Measurements from ENCODE around the gene EMP2.
"Not testable (repeated sequence)": the region's sequence is repeated elsewhere in the genome, so short reads cannot be mapped to it uniquely, and the experiment has no call there.

EMP2 gene, protein sequence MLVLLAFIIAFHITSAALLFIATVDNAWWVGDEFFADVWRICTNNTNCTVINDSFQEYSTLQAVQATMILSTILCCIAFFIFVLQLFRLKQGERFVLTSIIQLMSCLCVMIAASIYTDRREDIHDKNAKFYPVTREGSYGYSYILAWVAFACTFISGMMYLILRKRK

DNA sequence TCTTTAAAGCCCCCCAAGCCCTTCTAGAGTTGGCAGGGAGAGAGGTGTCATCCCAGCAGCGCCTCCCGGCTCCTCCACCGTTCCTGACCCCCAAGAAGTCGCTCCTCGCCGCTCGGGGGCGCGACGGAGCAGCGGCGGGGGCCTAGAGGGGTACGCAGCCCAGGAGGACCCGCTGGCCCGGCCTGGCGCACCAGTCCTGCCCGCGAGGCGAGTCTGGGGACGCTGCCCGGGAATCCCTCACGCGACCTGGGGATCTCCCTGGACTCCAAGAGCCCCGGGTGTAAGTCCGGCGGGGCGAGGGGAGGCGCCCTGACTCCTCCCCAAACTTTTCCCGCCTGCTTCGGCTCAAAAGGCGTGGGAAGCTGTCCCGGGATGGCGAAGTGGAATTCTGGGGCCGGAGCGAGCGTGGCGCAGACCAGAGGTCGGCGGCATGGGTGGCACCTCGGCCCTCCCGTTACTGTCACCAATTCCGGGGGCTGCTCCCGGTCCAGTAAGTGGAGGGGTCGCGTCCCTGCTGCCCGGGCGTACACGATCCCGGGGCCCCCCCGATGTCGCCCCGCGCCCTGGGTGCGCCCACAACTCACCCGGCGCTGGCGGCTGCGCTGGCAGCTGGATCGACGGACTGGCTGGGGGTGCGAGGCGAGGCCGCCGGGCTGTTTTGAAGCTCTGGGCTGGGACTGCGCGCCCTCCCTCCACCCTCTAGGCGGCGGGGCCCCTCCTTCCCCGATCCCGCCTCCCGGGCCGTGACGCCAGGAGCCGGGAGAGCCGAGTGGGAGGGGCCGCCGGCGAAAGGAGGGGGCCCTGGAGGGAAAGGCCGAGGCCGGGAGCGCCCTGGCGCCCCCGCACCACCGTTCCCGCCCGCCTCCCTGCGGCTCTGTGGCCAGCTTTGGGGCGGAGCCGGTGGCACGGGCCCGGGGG, at the start of gene EMP2:
Gene EMP2, minus strand, starts transcription at position 634 of the 918 bp plus-strand sequence. CDS start 32,981 bp downstream, outside the sequence.
- Histone ChIP-seq H3K9ac (ENCODE audit: low read depth, low read length) (peak within 1 kb of the TSS; percentile 54), H3K27ac (ENCODE audit: low read depth, low read length) (peak within 1 kb of the TSS; percentile 61), H3K36me3 (ENCODE audit: control insufficient read depth, insufficient read depth, low read length) (no peaks in the 10 kb centered on the region), H3K4me1 (ENCODE audit: control insufficient read depth, insufficient read depth, low read length) (peaks cover 31% of the 10 kb centered on the region), H3K4me3 (ENCODE audit: low read depth, low read length) (peak within 1 kb of the TSS; percentile 68), H3K9me3 (ENCODE audit: control insufficient read depth, insufficient read depth, low read length) (no peaks in the 10 kb centered on the region), H3K27me3 (ENCODE audit: control insufficient read depth, insufficient read depth, low read length) (peaks cover 6% of the 10 kb centered on the region)

DNA sequence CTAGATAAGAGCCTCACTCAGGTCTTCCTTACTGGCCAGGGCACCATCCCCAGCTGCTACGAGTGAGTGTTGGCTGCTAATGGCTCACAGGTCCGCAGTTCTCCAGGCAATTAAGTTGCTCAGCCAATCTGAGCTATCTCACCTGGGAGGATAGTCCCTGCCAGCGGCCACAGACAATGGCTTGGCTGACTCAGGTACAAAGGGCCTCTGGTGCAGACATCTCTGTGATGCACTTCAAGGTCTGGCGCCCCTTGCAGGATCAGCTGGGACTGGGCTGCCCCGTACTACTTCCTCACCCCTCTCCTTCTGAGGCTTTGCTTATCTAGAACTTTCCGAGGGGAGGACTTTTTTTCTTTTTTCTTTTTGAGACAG, 49.2 kb upstream of the EMP2 start:
- Histone ChIP-seq H3K4me1 (ENCODE audit: control insufficient read depth, insufficient read depth, low read length) (peaks cover 5% of the 10 kb centered on the region; the same call in 1 of the 2 replicates), H3K9me3 (ENCODE audit: control insufficient read depth, insufficient read depth, low read length) (no peaks in the 10 kb centered on the region), H3K27ac (ENCODE audit: low read depth, low read length) (no peak overlapping the region), H3K9ac (ENCODE audit: low read depth, low read length) (no peak overlapping the region), H3K27me3 (ENCODE audit: control insufficient read depth, insufficient read depth, low read length) (no peaks in the 10 kb centered on the region), H3K4me3 (ENCODE audit: low read depth, low read length) (no peak overlapping the region), H3K36me3 (ENCODE audit: control insufficient read depth, insufficient read depth, low read length) (no peaks in the 10 kb centered on the region)

DNA sequence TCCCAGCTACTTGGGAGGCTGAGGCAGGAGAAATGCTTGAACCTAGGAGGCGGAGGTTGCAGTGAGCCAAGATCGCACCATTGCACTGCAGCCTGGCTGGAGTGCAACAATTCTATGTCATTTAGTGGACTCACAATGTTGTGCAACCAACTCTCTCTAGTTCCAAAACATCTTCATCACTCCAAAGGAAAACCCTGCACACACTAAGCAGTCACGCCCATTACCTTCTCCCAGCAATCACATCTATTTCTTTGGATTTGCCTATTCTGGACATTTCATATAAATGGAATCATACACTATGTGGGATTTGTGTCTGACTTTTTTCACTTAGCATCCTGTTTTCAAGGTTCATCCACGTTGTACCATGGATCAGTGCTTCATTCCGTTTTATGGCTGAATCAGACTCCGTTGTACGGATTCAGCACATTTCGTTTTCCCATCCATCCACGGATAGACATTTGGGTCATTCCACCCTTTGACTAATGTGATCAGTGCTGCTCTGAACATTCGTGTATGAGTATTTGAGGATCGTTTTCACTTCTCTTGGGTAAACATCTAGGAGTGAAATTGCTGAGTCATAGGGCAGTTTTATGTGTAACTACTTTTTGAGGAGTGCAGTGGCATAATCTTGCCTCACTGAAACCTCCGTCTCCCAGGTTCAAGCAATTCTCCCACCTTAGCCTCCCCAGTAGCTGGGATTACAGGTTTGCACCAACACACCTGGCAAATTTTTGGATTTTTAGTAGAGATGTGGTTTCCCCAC, 45.4 kb upstream of the EMP2 start:
- Histone ChIP-seq H3K27me3 (ENCODE audit: control insufficient read depth, insufficient read depth, low read length) (no peaks in the 10 kb centered on the region), H3K4me3 (ENCODE audit: low read depth, low read length) (no peak overlapping the region), H3K4me1 (ENCODE audit: control insufficient read depth, insufficient read depth, low read length) (no peaks in the 10 kb centered on the region), H3K27ac (ENCODE audit: low read depth, low read length) (no peak overlapping the region), H3K9me3 (ENCODE audit: control insufficient read depth, insufficient read depth, low read length) (no peaks in the 10 kb centered on the region), H3K36me3 (ENCODE audit: control insufficient read depth, insufficient read depth, low read length) (no peaks in the 10 kb centered on the region), H3K9ac (ENCODE audit: low read depth, low read length) (no peak overlapping the region)

DNA sequence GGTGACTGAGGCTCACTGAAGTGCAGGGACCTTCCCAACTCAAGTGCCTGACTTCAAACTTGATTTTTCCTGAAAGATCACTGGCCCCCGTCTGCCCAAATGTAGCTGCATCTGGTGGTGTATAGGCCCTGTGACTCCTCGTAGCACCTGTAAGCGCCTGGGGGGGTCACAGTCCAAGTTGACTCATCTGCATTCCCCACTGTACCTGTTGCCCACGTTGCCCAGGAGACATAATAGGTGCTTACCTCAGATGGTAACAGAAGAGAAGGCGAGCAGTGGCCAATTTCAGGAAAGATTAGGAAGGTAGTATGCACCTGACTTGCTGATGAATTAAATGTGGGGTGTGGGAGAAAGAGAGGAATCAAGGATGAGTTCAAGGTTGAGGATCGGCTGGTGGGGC, 44.1 kb upstream of the EMP2 start:
- Histone ChIP-seq H3K4me1 (ENCODE audit: control insufficient read depth, insufficient read depth, low read length) (peaks cover 5% of the 10 kb centered on the region; the same call in 1 of the 2 replicates), H3K4me3 (ENCODE audit: low read depth, low read length) (no peak overlapping the region), H3K9ac (ENCODE audit: low read depth, low read length) (no peak overlapping the region), H3K27me3 (ENCODE audit: control insufficient read depth, insufficient read depth, low read length) (no peaks in the 10 kb centered on the region), H3K27ac (ENCODE audit: low read depth, low read length) (no peak overlapping the region), H3K9me3 (ENCODE audit: control insufficient read depth, insufficient read depth, low read length) (no peaks in the 10 kb centered on the region), H3K36me3 (ENCODE audit: control insufficient read depth, insufficient read depth, low read length) (no peaks in the 10 kb centered on the region)

DNA sequence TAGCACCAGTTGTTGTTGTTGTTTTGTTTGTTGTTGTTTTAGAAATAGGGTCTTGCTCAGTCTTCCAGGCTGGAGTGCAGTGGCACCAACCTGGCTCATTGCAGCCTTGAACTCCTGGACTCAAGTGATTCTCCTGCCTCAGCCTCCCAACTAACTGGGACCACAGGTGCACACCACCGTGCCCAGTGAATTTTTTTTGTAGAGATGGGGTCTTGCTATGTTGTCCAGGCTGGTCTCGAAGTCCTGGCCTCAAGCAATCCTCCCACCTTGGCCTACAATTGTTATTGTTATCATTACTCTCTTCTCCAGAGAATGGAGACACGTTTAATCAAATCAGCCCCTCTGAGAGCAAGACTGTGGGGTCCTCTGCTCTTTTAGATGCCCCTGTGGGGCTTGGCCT, 42.7 kb upstream of the EMP2 start:
- Histone ChIP-seq H3K9ac (ENCODE audit: low read depth, low read length) (no peak overlapping the region), H3K4me1 (ENCODE audit: control insufficient read depth, insufficient read depth, low read length) (peaks cover 16% of the 10 kb centered on the region; the same call in 1 of the 2 replicates)

DNA sequence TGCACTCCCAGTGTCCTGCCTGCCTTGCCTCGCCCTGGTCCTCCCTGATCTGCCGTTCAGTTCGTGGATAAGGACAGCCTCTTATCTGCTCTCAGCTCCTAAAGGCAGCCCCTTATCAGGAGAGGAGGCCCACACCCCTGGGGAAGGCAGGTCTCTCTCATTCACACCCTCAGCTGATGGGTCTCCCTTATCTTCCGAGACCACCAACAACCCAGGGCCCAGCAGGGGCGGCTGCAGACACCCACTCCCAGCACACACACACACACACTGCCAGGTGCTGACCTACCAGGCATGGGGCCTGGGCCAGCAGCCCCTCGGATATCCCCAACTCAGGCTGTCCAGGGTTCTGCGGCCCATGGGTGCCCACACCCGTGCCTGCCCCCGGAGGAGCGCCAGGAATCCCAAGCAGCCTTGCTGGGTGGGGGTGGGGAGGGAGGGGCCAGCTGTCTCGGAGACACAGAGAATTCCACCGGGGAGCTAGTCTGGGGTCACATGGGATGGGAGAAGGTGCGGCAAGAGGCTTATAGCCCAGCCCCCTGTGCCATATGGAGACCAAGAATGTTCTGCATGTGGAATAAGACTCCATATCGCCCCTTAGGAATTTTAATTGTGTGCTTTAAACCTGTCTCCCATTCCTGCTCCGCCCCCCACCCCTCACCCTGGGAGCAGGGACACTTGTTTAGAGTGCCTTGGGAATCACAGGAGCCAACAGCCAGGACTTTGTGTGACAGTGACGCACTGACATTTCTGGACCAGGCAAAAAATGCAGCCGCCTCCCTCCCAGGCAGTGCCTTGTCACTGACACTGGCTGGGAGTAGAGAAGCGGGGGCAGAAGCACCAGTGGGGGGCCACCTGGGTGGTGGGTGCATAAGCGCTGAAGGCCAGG, 41.9 kb upstream of the EMP2 start:
- Histone ChIP-seq H3K36me3 (ENCODE audit: control insufficient read depth, insufficient read depth, low read length) (no peaks in the 10 kb centered on the region), H3K4me3 (ENCODE audit: low read depth, low read length) (no peak overlapping the region), H3K4me1 (ENCODE audit: control insufficient read depth, insufficient read depth, low read length) (peaks cover 24% of the 10 kb centered on the region), H3K9ac (ENCODE audit: low read depth, low read length) (no peak overlapping the region), H3K27me3 (ENCODE audit: control insufficient read depth, insufficient read depth, low read length) (peaks cover 7% of the 10 kb centered on the region), H3K27ac (ENCODE audit: low read depth, low read length) (no peak overlapping the region), H3K9me3 (ENCODE audit: control insufficient read depth, insufficient read depth, low read length) (no peaks in the 10 kb centered on the region)

More for the DNA sequence above, 42.7 kb upstream of the EMP2 start:
- Histone ChIP-seq H3K4me3 (ENCODE audit: low read depth, low read length) (no peak overlapping the region), H3K36me3 (ENCODE audit: control insufficient read depth, insufficient read depth, low read length) (no peaks in the 10 kb centered on the region), H3K27ac (ENCODE audit: low read depth, low read length) (no peak overlapping the region), H3K27me3 (ENCODE audit: control insufficient read depth, insufficient read depth, low read length) (peaks cover 7% of the 10 kb centered on the region), H3K9me3 (ENCODE audit: control insufficient read depth, insufficient read depth, low read length) (no peaks in the 10 kb centered on the region)

DNA sequence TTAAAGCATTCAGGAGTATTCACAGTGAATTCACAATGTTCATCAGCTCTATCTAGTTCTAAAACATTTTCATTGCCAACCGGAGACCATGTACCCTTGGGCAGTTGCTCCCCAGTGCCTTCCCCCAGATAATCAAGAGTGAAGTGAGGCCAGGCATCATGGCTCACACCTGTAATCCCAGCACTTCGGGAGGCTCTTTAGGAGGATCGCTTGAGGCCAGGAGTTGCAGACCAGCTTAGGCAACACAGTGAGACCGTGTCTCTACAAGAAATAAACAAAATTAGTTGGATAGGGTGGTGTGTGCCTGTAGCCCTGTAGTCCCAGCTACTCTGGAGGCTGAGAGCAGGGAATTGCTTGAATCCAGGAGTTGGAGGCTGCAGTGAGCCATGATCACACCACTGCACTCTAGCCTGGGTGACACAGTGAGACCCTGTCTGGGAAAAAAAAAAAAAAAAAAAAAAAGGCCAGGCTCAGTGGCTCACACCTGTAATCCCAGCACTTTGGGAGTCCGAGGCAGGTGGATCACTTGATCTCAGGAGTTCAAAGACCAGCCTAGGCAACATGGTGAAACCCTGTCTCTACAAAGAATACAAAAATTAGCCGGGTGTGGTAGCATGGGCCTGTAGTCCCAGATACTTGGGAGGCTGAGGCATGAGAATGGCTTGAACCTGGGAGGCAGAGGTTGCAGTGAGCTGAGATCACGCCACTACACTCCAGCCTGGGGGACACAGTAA, 41.0 kb upstream of the EMP2 start:
- not testable (repeated sequence) for H3K9ac ChIP-seq (ENCODE audit: low read depth, low read length); H3K27ac ChIP-seq (ENCODE audit: low read depth, low read length); H3K9me3 ChIP-seq (ENCODE audit: control insufficient read depth, insufficient read depth, low read length); H3K27me3 ChIP-seq (ENCODE audit: control insufficient read depth, insufficient read depth, low read length); H3K36me3 ChIP-seq (ENCODE audit: control insufficient read depth, insufficient read depth, low read length); H3K4me3 ChIP-seq (ENCODE audit: low read depth, low read length)
- peaks cover 32% of the 10 kb centered on the region for H3K4me1 ChIP-seq (ENCODE audit: control insufficient read depth, insufficient read depth, low read length)

DNA sequence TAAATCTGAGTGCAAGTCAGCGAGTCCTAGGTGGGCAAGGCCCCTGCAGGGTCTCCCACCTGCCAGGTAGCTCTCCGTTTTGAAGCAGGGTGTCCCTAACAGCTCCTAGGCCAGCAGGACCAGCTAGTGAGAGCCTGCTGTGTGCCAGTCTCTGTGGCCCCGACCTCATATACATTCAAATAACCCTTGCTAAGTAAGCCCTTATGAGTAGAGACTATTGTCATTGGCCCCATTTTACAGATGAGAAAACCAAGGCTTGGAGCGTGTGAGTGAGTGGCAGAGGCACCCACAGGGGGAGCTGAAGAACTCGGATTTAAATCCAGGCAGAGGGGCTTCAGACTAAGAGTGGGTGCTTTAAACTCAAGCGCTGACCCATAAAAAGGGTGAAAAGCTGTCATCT, 39.7 kb upstream of the EMP2 start:
- no peak overlapping the region for H3K9ac ChIP-seq (ENCODE audit: low read depth, low read length)
- no peaks in the 10 kb centered on the region for H3K36me3 ChIP-seq (ENCODE audit: control insufficient read depth, insufficient read depth, low read length)
- no peak overlapping the region for H3K27ac ChIP-seq (ENCODE audit: low read depth, low read length)
- H3K9me3 ChIP-seq (ENCODE audit: control insufficient read depth, insufficient read depth, low read length): no peaks in the 10 kb centered on the region
- no peak overlapping the region for H3K4me3 ChIP-seq (ENCODE audit: low read depth, low read length)
- H3K4me1 ChIP-seq (ENCODE audit: control insufficient read depth, insufficient read depth, low read length): peaks cover 35% of the 10 kb centered on the region
- H3K27me3 ChIP-seq (ENCODE audit: control insufficient read depth, insufficient read depth, low read length): peaks cover 7% of the 10 kb centered on the region

DNA sequence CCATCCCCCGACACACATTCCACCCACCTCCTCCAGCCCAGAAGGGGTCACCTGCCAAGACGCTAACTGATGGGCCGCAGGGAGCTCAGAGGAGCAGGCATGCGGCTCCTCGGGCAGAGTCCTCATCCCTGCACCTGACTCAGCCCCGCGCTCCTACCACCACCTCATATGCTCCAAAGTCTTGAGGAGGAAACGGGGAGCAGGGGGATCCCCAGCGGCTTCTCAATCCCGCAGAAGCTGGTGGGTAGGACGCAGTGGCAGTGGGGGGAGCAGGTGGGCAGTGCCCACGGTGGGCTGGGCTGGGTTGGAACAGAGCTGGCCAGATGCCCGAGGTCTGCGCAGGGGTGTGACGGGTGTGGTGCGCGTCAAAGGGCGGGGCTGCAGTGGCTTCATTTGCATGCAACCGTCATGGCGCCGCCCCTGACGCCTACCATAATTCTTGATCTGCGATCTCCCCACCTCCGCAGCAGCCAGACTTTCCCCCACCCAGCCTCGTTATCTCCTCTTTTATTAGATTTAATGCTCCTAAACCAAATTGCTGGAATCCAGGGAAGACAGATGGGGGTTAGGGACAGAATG, 39.0 kb upstream of the EMP2 start:
- H3K9me3 ChIP-seq (ENCODE audit: control insufficient read depth, insufficient read depth, low read length): no peaks in the 10 kb centered on the region
- H3K4me3 ChIP-seq (ENCODE audit: low read depth, low read length): peak overlapping the region; percentile 55
- peaks cover 7% of the 10 kb centered on the region for H3K27me3 ChIP-seq (ENCODE audit: control insufficient read depth, insufficient read depth, low read length)
- no peaks in the 10 kb centered on the region for H3K36me3 ChIP-seq (ENCODE audit: control insufficient read depth, insufficient read depth, low read length)
- peaks cover 35% of the 10 kb centered on the region for H3K4me1 ChIP-seq (ENCODE audit: control insufficient read depth, insufficient read depth, low read length)
- H3K9ac ChIP-seq (ENCODE audit: low read depth, low read length): no peak overlapping the region
- no peak overlapping the region for H3K27ac ChIP-seq (ENCODE audit: low read depth, low read length)
